ENCODE data around the gene HNMT.

HNMT gene

GRCh38 chr2:137976274-137976673 lies 12.0 kb downstream of the HNMT start:
- TF ChIP-seq TAF1 (IDR thresholded peaks at IDR 0.05; ENCODE audit: borderline replicate concordance, insufficient read depth, low read length) (no peak), FOXP2 (optimal IDR thresholded peaks at IDR 0.05; ENCODE audit: borderline replicate concordance, extremely low read depth, extremely low read length, insufficient read depth) (no peak), SIN3A (IDR thresholded peaks at IDR 0.05; ENCODE audit: borderline replicate concordance, insufficient read depth, low read length) (no peak), POLR2AphosphoS5 (IDR thresholded peaks at IDR 0.05; ENCODE audit: low read depth, low read length) (no peak)
- TF ChIP-seq, protein P1, sequence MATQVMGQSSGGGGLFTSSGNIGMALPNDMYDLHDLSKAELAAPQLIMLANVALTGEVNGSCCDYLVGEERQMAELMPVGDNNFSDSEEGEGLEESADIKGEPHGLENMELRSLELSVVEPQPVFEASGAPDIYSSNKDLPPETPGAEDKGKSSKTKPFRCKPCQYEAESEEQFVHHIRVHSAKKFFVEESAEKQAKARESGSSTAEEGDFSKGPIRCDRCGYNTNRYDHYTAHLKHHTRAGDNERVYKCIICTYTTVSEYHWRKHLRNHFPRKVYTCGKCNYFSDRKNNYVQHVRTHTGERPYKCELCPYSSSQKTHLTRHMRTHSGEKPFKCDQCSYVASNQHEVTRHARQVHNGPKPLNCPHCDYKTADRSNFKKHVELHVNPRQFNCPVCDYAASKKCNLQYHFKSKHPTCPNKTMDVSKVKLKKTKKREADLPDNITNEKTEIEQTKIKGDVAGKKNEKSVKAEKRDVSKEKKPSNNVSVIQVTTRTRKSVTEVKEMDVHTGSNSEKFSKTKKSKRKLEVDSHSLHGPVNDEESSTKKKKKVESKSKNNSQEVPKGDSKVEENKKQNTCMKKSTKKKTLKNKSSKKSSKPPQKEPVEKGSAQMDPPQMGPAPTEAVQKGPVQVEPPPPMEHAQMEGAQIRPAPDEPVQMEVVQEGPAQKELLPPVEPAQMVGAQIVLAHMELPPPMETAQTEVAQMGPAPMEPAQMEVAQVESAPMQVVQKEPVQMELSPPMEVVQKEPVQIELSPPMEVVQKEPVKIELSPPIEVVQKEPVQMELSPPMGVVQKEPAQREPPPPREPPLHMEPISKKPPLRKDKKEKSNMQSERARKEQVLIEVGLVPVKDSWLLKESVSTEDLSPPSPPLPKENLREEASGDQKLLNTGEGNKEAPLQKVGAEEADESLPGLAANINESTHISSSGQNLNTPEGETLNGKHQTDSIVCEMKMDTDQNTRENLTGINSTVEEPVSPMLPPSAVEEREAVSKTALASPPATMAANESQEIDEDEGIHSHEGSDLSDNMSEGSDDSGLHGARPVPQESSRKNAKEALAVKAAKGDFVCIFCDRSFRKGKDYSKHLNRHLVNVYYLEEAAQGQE (IDR thresholded peaks at IDR 0.05; ENCODE audit: insufficient read depth in 1 of 2, low read depth in 2 of 2, low read length in 2 of 2), result no peak

DNA sequence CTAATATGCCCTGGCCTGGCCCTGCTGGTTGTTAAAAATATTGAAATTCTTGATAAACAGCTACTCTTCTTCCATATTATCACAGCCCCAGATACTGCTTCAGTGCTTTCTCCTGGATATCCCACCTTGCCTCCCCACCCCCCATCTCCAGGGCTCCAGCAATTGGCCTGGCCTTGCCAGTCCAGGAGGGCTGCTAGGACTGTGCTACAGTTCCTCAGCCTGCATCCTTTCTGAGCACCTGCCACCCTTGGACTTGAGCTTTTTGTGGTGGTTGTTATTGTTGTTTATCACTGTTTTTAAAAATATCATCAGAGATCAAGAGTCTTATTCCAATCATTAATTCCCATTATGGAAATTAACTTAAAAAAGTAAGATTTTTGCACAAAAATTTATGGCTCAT lies 13.5 kb downstream of the HNMT start:
- TF ChIP-seq SIN3A (IDR thresholded peaks at IDR 0.05; ENCODE audit: borderline replicate concordance, insufficient read depth, low read length) (no peak), TAF1 (IDR thresholded peaks at IDR 0.05; ENCODE audit: borderline replicate concordance, insufficient read depth, low read length) (no peak)

DNA sequence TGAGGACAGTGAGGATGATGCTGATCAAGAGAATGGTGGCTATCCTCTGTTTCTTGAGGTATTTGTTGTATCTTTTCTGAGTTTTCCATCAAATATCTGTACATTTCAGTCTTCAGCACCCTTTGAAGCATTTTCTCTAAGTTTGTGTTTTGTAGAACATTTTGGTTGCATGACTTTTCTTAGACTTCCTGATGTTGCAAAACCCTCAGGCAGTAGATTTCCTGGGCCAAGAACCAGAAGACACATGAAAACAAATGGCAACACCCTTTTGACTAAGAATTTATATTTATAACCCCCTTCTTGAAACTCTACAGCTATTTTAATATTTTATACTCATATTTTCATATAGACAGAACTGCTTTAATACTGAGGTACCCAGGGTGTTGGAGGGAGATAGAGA lies 16.2 kb downstream of the HNMT start:
- TF ChIP-seq TAF1 (IDR thresholded peaks at IDR 0.05; ENCODE audit: borderline replicate concordance, insufficient read depth, low read length) (no peak), SIN3A (IDR thresholded peaks at IDR 0.05; ENCODE audit: borderline replicate concordance, insufficient read depth, low read length) (no peak), POLR2AphosphoS5 (IDR thresholded peaks at IDR 0.05; ENCODE audit: low read depth, low read length) (no peak), FOXP2 (optimal IDR thresholded peaks at IDR 0.05; ENCODE audit: borderline replicate concordance, extremely low read depth, extremely low read length, insufficient read depth) (no peak)
- TF ChIP-seq, protein P1 (IDR thresholded peaks at IDR 0.05; ENCODE audit: insufficient read depth in 1 of 2, low read depth in 2 of 2, low read length in 2 of 2), result no peak

- TF ChIP-seq, protein P1 (IDR thresholded peaks at IDR 0.05; ENCODE audit: insufficient read depth in 1 of 2, low read depth in 2 of 2, low read length in 2 of 2), result no peak
- TF ChIP-seq POLR2AphosphoS5 (IDR thresholded peaks at IDR 0.05; ENCODE audit: low read depth, low read length) (no peak), SIN3A (IDR thresholded peaks at IDR 0.05; ENCODE audit: borderline replicate concordance, insufficient read depth, low read length) (no peak), TAF1 (IDR thresholded peaks at IDR 0.05; ENCODE audit: borderline replicate concordance, insufficient read depth, low read length) (no peak), FOXP2 (optimal IDR thresholded peaks at IDR 0.05; ENCODE audit: borderline replicate concordance, extremely low read depth, extremely low read length, insufficient read depth) (no peak)
Observed at GRCh38 chr2:137981112-137981656, 16.9 kb downstream of the HNMT start.

DNA sequence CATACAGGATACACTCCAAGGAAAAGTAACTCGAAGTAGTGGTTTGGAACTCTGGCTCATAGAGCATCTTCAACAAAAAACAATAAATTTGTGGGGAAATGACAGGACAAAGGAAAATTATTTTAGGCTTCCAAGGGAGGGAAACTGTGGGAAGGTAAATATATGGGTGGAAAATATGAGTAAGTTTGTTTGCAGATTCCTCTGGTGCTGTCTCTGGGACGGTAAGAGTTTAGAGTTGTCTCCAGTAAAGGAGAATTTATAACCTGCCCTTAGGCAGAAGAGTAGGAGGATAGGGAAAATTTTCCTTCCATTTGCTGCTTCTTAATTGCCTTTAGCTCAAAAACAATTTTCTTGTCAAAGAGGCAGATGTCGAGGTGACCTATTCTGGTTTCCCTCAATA lies 19.3 kb downstream of the HNMT start:
- TF ChIP-seq TAF1 (IDR thresholded peaks at IDR 0.05; ENCODE audit: borderline replicate concordance, insufficient read depth, low read length) (no peak), FOXP2 (optimal IDR thresholded peaks at IDR 0.05; ENCODE audit: borderline replicate concordance, extremely low read depth, extremely low read length, insufficient read depth) (no peak), SIN3A (IDR thresholded peaks at IDR 0.05; ENCODE audit: borderline replicate concordance, insufficient read depth, low read length) (no peak), POLR2AphosphoS5 (IDR thresholded peaks at IDR 0.05; ENCODE audit: low read depth, low read length) (no peak)
- TF ChIP-seq, protein P1 (IDR thresholded peaks at IDR 0.05; ENCODE audit: insufficient read depth in 1 of 2, low read depth in 2 of 2, low read length in 2 of 2), result no peak
